ENCODE results near the gene PIP4K2B.

Gene PIP4K2B

DNA sequence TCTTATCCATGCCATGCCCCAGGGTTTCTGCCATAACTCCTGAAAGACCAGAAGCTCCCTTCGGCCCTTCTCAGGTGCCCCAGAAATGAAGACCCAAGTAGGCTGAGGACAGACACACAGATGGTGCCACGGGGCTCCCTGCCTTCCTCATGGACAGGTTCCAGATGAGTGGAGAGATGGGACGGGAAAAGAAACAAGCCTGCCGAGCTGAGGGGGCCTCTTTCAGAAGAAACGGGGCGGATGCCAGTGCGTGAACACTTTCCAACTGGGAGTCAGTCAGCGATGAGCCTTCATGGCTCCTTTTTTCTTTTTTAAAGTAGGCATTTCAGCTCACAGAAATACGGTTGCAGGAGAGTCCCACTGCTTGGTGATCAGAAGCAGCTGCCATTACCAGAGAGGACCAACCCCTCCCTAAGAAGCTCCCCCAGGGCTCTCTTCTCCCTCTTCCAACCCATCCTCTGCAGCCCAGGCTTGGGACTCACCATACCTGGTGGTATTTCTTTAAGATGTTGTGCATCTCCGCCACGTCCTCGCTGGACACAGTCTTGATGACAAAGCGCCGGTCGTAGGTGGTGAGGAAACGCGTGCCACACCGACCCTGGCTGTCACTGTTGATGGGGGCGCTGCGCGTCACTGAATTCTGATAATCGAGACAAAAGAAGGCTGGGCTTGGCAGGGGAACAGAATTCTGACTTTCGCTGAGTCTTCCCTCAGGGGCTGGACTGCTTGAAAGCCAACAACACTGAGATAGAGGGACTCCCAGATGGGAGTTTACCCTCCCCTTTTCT is 19.2 kb downstream of the PIP4K2B start:
- DNase-seq (ENCODE audit: low read depth) = no peak

DNA sequence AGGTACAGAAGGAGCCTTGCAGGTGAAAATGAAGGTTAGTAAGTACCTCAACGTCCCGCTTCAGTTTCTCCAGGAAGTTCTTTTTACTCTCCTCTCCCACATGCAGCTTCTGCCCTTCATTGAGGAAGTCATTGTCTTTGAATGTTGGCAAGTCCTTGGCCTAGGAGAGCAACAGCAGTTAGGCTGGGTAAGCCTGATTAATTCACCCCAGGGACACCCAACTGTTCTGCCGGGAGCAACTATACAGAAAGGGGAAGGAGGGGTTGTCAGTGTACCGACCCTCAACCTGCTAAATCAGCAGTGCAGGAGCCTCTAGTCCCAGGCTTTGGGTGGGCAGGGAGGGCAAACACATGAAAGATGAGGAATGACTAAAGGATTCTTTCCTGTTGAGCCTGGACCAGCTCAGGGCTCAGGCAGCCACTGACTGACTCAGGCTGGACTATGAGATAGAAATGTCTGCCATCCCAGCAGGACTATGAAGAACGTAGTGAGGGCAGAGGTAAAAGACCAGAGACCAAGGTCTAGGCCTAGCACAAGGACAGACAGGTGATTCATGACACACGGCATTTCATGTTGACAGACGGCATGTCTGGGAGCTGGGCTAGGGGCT is 21.6 kb downstream of the PIP4K2B start:
- DNase-seq (ENCODE audit: low read depth) = no peak

DNA sequence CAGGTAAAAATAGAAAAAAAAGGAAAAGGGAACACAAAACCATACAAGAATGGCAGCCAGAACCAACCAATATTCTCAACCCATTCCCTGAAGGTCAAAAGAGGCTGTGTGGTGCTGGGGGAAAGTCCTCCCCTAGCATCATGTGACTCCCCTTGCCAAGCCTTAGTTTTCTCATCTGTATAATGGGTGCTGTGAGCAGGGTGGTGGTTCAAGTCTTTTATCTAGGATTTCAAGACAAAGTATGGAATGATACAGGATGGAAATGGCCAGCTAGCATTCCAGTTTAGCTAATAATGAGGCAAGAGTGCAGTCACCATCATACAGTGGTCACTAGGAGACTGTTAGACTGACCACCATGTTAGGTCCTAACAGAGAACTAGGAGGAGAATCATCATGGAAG is 26.1 kb downstream of the PIP4K2B start:
- DNase-seq (ENCODE audit: low read depth) = no peak

DNA sequence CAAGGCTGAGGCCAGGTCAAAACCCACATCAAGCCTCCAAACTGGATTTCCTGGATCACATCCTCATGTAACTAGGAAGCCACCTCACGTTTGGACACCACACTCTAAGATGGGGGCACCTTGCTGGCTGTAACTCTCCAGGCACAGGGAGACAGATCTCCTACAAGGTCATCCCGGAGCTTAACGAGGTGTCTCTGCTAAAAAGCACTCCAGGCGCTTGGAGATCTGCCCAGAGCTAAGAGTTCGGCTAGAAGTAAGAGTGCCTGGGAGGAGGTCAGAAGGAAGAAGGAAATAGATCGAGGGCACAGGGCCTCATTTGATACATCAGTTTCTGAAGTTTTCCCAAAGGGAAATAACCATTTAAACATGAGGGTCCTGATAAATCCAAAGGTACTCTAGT is 30.9 kb downstream of the PIP4K2B start:
- DNase-seq (ENCODE audit: low read depth) = no peak

DNA sequence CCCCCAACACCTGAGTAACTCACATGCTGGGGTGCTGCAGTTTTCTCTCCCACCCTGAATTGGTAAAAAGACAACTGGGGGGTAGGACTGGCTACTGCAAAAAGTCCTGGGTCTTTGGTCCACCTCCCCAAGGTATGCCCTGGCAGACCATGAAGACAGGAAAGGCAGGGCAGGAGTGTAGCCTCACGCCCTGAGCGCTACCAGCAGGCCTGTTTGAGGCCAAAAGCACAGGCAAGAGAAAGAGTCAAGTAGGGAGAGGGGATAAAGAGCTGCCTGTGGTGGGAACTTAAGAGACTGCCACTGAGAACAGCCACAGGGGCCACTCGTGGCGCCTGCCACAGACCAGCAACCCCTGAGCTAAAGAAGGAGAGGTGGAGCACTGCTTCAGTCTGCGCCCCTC is 33.0 kb downstream of the PIP4K2B start:
- no peak for DNase-seq (ENCODE audit: low read depth)

DNA sequence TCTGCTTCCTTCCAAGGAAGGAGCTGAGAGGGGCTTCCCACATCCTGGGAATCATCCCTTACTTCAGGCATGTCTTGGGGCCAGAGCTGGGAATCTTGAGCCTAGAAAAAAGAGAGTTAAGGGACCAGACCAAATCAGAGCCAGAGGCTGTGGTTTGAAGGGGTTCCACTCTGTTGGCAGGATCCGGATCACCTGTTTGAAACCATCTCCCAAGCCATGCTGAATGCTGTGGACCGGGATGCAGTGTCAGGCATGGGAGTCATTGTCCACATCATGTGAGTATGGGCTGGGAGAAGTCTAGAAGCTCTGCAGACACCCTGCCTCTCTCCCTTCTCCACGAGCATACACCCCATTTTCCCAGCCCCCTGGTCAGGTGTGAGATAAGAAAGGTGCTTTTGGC is 37.1 kb downstream of the PIP4K2B start:
- no peak for DNase-seq (ENCODE audit: low read depth)

DNA sequence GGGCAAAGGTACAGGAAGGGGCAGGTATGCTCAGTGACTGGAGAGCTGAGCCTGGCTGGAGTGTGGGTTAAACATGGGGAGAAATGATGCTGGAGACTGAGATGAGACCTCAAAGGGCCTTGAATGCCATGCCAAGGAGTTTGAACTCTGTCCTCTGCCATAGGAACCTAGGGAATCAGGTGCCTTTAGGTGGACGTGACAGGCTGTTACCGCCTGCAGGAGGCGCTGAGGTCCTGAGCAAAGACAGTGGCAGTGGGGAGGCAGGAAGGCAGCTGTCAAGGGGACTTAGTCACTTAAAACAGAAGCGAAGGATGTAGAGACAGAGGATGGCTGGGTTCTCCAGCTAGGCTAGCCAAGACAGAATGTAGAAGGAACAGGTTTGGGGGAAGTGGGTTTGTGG is 37.7 kb downstream of the PIP4K2B start:
- no peak for DNase-seq (ENCODE audit: low read depth)

DNA sequence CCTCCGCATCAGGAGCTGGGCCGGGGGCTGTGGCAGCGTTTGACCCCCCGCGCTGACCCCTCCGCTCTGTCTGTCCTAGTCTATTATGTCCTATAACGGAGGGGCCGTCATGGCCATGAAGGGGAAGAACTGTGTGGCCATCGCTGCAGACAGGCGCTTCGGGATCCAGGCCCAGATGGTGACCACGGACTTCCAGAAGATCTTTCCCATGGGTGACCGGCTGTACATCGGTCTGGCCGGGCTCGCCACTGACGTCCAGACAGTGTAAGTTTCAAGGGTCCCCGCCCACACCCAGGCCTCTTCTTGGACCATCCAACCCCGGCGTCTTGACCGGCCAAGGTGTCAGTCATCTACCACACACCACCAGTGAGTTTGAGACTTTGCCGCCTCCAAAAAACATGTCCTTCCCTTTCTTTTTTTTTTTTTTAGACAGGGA is 46.3 kb downstream of the PIP4K2B start:
- no peak for DNase-seq (ENCODE audit: low read depth)

DNA sequence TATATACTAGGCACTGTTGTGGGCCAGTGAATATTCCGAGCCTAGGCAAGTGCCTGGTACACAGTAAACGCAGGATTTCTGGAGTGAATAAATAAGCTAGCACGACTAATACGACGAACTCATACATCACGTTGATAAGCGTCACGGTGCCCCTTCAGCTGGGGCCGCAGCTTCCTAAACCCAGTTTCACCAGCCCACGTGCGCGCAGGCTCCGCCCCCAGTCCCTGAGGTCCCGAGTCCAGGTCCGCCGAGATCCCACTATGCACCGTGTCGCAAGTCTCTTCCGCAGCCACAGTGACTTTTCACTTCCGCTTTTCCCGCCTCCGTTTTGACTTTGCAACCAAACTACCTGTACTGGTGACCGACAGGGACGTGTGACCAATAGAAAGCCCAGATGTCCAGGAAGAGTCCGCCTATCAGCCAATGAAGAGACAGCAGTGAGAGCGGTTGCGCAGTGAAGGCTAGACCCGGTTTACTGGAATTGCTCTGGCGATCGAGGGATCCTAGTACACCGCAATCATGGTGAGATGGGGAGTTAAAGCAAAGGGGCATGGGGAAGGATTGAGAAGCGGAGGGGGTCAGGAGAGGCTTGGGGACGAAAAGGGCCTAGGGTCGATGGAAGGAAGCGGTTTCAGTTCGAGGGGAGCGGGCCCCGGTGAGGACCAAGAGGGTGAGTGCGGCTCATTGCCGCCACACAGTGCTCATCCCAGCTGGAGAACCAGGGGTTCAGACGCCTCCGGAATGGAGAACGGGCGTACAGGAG is 46.9 kb downstream of the PIP4K2B start, which contains the start of gene PSMB3:
Gene PSMB3, plus strand, starts transcription at position 434 of the 763 bp plus-strand sequence. Its CDS starts 86 bp downstream, at position 520.
- peak; percentile 100 for DNase-seq (ENCODE audit: low read depth)

DNA sequence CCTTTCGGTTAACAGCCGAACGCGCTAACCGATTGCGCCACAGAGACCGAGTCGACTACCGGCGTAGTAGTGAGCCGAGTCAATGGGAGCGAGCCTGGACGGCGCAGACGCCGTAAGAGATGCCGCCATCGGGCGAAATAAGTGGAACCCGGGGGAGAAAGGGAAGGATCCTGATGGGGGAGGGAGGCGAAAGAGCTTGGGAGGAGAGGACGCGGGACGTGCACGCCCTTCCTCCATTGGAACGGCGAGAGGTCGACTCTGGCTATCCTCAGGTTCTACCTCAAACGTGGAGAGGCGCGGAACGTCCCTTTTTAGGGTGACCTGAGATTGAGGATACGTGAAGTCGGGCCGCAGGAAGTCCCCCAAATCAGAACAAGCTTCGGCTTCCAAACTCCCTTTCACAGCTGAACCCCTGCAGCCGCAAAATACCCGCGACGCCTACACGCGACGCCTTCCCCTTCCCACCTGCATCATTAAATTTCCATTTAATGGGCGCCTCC is 47.5 kb downstream of the PIP4K2B start:
- peak; percentile 79 for DNase-seq (ENCODE audit: low read depth)

DNA sequence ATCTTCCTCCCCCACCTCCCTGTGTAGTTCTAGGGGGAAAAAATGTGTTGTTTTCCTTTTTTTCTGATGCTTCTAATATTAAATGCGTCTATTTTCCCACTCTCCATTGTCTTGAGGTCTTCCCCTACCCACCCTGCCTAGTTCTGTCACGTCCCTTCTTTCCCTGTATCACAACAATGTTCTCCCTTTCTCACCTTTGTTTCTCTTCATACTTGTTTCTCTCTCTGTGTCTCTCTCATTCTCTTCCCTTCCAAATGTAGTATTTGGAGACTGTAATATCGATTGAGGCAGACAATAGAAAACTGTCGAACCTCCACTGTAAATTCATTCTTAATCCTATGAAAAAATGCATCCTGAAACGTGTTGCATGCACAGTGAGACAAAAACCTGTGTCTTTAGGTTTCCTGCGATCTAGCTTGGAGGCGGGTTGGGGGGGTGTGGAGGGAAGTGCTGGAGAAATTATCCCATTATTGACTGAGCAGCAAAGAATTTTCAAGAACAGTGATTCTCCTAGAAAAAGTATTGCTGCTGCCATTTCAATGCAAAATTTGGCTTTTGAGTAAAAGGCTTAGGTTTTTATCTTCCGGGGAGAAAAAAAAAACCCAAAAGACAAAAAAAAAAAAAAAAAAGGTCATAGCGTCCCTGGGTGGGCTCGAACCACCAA is 48.1 kb downstream of the PIP4K2B start:
- DNase-seq (ENCODE audit: low read depth) = no peak

DNA sequence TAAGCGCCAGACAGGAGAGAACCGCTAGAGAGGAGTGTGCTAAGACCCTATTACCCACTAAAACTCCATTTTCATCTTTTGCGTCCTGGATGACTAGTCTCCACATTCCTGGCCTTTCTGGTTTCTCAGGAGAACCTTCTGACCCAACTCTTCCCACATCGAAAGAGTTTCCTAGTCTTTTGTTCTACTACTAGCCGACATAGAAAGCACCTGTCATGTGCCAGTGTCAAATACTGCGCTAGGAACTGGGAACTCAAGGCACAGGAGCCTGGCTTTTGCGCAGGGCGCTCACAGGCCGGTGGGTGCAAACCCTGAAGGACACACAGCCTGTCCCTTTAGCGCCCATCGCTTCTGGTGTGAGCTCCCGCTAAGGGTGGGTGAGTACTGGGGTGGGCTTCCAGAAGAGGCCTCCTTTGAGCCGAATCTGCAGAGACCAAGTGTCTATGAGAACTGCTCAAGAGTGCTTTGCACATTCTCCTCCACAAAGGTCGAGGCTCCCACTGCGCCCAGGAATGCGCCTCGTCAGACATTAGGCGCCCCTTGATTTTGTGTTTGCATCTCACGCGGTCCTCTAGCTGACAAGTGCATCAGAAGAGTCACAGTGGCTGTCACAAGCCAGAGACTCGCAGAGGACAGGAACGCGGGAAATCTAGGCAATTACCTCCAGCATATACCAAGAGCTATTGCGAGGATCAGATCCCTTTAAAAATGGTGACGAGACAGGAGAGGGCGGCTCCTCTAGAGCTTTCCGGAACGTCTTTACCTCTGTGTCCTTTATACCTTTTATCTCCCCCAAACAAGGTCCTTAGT is 48.8 kb downstream of the PIP4K2B start:
- no peak for DNase-seq (ENCODE audit: low read depth)

DNA sequence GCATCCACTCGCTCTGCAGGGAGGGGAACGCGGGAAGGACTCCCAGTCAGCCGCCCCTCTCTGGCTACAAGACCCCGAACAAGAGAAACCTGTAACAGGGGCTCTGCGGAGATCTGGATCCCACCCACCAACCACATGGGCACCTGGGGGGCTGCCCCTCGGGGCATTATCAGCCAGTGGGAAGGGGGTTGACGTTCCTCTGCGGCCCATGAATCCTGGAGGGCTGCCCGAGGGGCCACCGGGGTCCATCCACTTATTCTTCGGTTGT is 49.4 kb downstream of the PIP4K2B start:
- DNase-seq (ENCODE audit: low read depth) = no peak

DNA sequence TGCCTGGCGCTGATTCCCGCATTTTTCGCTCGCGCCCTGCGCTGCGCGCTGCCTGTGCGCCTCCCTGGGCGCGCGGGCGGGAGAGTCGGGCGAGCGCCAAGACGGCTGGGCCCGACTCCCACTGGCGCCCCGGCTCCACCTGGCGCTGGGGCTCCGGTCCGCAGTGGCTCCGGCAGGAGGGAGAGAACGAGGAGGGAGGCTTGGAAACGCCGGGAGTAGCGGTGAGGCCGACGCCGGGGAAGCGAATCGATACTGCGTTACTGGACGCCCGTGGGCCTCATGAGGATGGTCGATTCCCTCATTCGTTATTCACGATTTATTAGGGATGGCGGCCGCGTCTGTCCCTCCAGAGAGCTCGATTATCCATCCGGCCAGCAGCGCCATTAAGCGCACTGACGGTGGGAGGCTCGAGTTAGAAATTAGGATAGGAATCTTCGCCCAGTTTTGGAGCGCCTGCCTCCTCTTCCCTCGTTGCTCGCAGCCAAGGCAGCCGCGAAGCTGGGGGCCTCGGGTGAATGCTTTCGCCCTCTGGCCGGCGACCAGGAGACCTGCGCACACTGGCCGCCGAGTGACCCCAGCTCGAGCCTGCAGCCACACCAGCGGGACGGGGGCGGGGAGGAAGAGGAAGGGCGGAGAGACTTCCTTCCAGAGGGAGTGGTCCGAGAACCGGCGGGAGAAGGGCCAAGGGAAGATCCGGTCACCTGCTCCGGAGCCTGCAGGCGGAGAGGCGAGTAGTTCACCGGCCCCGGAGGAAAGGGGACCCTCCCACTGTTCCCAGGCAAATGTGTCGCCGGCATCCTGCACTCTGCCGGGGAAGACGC is 49.9 kb downstream of the PIP4K2B start:
- DNase-seq (ENCODE audit: low read depth) = peak; percentile 84

DNA sequence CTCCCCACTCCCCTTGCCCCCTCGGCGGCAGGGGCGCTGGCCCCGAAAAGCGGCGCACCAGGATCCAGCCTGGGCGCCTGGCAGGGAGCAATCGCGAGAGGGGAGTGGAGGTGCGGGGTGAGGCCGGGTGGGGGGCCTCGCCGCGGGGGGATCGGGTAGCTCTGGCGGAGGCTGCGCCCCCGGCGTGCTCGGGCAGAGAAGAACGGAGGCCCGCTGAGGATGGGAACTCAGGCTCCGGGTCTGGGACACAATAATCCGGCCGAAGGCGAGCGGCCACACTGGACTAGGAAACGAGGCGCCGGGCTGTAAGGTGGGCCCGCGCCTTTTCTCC is 50.5 kb downstream of the PIP4K2B start:
- DNase-seq (ENCODE audit: low read depth) = no peak

DNA sequence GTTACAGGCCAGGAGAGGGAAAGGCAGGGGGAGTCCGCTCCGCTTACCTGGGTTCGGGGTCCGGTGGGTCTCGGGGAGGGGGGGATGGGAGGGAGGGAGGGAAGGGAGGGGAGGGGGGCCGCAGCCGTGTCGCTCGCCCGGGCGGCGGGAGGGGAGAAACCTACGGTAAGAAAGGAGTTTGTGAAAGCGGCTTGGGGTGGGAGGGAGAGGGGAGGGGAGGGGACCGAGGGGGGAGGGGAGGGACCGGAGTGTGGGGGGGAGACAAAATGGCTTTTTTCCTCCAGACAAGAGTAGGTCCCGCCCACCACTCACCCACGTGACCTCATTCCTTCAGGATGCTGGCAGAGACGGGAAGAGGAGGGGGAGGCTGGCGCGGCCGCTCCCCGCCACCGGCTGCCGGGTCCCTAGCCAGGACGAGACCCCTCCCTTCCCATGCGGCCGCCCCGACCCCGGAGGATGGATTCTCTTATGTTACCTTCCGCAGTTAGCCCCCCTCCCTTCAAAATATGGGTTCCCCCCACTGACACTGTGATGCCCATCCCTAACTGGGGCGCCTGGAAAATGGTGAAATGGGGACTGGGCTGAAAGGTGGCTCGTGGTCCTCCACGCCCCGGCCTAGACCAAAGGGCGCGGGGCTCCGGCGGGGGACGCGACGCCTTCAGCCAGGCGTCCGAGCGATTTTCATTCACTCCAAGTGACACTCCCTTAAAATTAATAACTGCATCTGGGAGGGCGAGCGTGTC is 51.0 kb downstream of the PIP4K2B start, which contains the start of gene PCGF2:
Gene PCGF2, minus strand, starts transcription at position 188 of the 743 bp plus-strand sequence. CDS start 7,934 bp downstream, outside the sequence.
- peak; percentile 78 for DNase-seq (ENCODE audit: low read depth)

DNA sequence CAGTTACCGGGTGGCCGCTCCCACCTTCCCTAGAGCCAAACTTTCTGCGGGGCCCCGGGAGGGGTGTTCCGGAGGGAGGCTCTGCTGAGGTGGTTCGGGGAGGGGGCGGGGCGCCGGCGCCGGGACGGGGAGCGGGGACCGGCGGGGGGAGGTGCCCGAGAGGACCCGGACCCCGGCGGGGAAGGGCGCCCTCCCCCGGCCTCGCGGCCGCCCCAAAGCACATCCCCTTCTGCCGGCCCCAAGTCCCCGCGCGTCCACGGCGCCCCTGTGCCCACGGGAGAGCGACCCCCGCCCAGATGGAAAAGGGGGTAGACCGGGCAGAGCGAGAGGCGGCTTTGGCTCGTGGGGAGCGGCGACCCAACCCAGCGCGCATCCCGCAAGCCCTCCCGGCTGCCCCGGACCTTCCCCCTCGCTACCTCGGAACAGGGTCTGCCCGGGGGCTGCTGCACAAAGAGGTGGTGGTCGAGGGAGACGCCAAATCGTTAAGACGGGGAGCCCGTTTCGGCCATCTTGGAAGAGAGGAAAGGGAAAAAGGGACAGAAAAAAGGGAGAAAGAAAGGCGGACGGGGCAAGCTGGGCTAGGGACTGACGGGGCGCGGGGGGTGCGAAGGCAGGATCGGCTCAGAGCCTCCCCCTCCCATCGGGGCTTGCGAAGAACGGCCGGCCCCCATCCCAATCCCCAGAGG is 51.8 kb downstream of the PIP4K2B start:
- DNase-seq (ENCODE audit: low read depth) = peak; percentile 49

DNA sequence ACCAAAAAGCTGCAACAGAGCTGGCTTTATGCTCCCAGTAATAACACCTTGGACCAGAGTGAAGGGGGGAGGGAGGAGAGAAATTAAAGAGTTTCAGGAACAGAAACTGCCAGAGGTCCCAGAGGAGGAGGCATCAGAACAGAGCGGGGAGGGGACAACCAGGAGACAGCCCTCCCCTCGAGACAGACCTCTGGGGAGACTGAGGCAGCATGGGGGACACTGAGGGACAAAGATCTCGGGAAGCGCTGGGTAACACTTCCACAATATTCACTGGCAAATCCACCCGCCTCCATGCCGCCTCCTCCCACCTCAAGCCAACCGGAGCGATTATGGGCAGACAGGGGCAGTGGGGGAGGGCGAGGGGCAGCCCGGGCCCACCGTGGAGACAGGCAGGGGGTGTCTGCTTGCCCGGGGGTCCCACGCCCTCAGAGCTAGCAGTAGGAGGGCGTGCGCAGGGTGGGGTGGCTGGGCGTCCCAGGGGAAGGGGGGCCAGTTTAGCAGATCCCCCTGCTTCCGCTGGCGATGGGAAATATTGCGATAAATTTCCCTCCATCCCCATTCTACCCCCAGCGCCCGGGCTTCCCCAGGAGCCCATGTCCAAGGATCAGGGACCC is 52.4 kb downstream of the PIP4K2B start:
- no peak for DNase-seq (ENCODE audit: low read depth)
